Measurements from ENCODE around the gene TMBIM1. TPM values are rescaled to one million over a fixed set of nuclear protein-coding genes. Genes with fewer than 3 reads are reported as not detected.

The TMBIM1 gene
- total RNA-seq, 1 donor from 2014 or later = 300 TPM

DNA sequence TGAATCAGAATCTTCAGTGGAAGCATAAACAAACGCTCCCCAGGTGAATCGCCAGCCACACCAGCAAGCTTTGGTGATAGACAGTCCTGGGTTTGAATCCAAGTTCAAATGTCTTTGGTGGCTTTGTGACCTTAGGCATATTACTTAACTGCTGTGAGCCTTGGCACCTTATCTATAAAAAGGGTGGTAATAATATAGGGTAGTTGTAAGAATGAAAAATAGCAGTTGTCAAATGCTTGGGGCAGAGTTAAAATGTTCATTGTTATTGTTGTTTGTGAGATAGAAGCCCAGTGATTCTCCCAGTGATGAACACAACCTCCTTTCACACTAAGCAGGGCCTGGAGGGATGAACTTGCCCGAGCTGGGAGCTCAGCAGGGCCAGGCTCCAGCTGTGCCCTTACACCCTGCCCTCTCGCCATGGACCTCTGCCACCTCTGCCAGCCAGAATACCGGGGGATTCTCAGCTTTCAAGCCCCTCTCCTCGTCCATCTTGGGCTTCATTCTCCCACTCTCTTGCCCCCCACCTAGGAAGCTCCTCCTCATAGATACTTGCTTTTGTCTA is 6.1 kb upstream of the TMBIM1 start:
- no peak for DNase-seq
- H3K9me3 ChIP-seq = no peaks in the 10 kb centered on the region
- peaks cover 41% of the 10 kb centered on the region for H3K4me1 ChIP-seq
- ATAC-seq = no peak
- no peak for TF ChIP-seq CTCF (IDR thresholded peaks at IDR 0.05)
- H3K4me3 ChIP-seq = no peak overlapping the region
- H3K36me3 ChIP-seq = no peaks in the 10 kb centered on the region
- intact Hi-C loops (cut with DNase I) = loop anchor here (10.0 kb wide), 1 partner anchor 66 kb away; no protein-coding TSS in a partner anchor
- peak overlapping the region; percentile 34 for H3K27ac ChIP-seq
- H3K27me3 ChIP-seq (ENCODE audit: low read depth) = no peaks in the 10 kb centered on the region

GRCh38 chr2:218296847-218297246 is 4.5 kb upstream of the TMBIM1 start:
- DNase-seq = no peak
- no peak for TF ChIP-seq CTCF (IDR thresholded peaks at IDR 0.05)
- no peaks in the 10 kb centered on the region for H3K9me3 ChIP-seq
- H3K27ac ChIP-seq = peak overlapping the region; percentile 34
- peaks cover 50% of the 10 kb centered on the region for H3K4me1 ChIP-seq
- H3K36me3 ChIP-seq = no peaks in the 10 kb centered on the region
- no peak overlapping the region for H3K4me3 ChIP-seq
- ATAC-seq = no peak
- intact Hi-C loops (cut with DNase I) = loop anchor here (10.0 kb wide), 1 partner anchor 68 kb away; no protein-coding TSS in a partner anchor
- H3K27me3 ChIP-seq (ENCODE audit: low read depth) = no peaks in the 10 kb centered on the region

DNA sequence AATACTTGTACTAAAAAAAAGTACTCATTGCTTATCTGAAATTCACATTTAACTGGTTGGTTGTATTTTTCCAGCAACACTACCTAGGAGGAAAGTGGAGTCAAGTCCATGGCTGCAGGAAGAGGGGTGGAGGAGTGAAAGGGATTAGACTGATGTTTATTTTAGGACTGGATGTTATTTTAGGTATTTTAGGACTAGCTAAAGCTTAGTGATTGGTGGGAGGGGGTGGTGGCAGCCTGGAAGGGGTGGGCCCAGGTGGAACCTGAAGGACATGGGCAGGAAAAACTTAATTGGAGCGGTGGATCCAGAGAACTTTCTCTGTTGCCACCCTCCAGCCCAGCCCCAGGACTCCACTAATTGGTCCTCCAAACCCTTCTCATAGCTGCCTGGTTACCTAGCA is 3.9 kb upstream of the TMBIM1 start:
- no peak for TF ChIP-seq CTCF (IDR thresholded peaks at IDR 0.05)
- H3K4me1 ChIP-seq = peaks cover 55% of the 10 kb centered on the region
- H3K27ac ChIP-seq = peak overlapping the region; percentile 34
- no peaks in the 10 kb centered on the region for H3K36me3 ChIP-seq
- H3K27me3 ChIP-seq (ENCODE audit: low read depth) = no peaks in the 10 kb centered on the region
- intact Hi-C loops (cut with DNase I) = loop anchor here (10.0 kb wide), 1 partner anchor 69 kb away; no protein-coding TSS in a partner anchor
- H3K9me3 ChIP-seq = no peaks in the 10 kb centered on the region
- ATAC-seq = no peak
- no peak for DNase-seq
- no peak overlapping the region for H3K4me3 ChIP-seq

DNA sequence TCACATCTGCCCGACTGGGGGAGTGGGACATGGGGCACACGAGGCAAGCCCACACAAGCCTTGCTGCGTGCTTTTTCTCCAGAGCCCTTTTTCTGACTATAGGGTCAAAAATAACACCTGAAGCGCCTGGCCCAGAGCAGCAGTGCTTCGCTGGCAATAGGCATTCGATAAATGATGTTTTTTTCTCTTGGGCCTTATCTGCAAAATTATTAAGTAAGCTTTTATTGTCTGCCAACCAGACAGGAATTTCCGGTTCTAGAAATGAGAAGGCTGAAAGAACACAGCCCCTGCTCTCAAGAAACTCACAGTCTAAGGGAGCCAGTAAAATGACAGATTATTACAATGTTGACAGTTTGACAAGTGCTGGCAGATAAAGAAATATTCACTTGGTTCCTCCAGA is 2.7 kb upstream of the TMBIM1 start:
- intact Hi-C loops (cut with DNase I) = loop anchor here (10.0 kb wide), 1 partner anchor 70 kb away; no protein-coding TSS in a partner anchor
- no peaks in the 10 kb centered on the region for H3K36me3 ChIP-seq
- ATAC-seq = peak in 1 of 2 donors; percentile 18

GRCh38 chr2:218294430-218295022 is 2.2 kb upstream of the TMBIM1 start:
- Histone ChIP-seq H3K36me3 (no peaks in the 10 kb centered on the region), H3K4me3 (no peak overlapping the region), H3K4me1 (peaks cover 71% of the 10 kb centered on the region), H3K9me3 (no peaks in the 10 kb centered on the region), H3K27ac (peak overlapping the region; percentile 97), H3K27me3 (ENCODE audit: low read depth) (no peaks in the 10 kb centered on the region)
- intact Hi-C loops (cut with DNase I) = loop anchor here (10.0 kb wide), 1 partner anchor 70 kb away; no protein-coding TSS in a partner anchor
- ATAC-seq (no peak), DNase-seq (no peak)
- no peak for TF ChIP-seq CTCF (IDR thresholded peaks at IDR 0.05)

More for the DNA sequence above, 2.7 kb upstream of the TMBIM1 start:
- DNase-seq = no peak
- peak overlapping the region; percentile 97 for H3K27ac ChIP-seq
- no peak for TF ChIP-seq CTCF (IDR thresholded peaks at IDR 0.05)
- H3K27me3 ChIP-seq (ENCODE audit: low read depth) = no peaks in the 10 kb centered on the region
- H3K4me3 ChIP-seq = no peak overlapping the region
- no peaks in the 10 kb centered on the region for H3K9me3 ChIP-seq
- peaks cover 66% of the 10 kb centered on the region for H3K4me1 ChIP-seq

Data from lower lobe of right lung (tissue), 2 donors.